H9 (cell line): Measurements from ENCODE around the gene KLHL33. TPM values are rescaled to one million over a fixed set of nuclear protein-coding genes. Genes with fewer than 3 reads are reported as not detected.
A peak's percentile ranks its signal among the peaks of the same experiment; 100 is the strongest.

ENCODE experiments used
- DNase-seq: peaks from one replicate; pipeline ENCODE4 v3.0.0-alpha.2; 2017
- H2AFZ ChIP-seq: one replicate; pipeline ENCODE4 v1.6.1; 2013; ENCODE audit warnings: mild to moderate bottlenecking, low read length, control low read depth, moderate library complexity
- H2AK5ac ChIP-seq: 2 replicates; pipeline ENCODE4 v1.6.1; 2013; ENCODE audit warnings: low read length, control low read depth, mixed read lengths; ENCODE audit not compliant: insufficient read length
- H2BK120ac ChIP-seq: one replicate; pipeline ENCODE4 v1.6.1; 2013; ENCODE audit warnings: low read depth, mild to moderate bottlenecking, low read length, control low read depth, inconsistent platforms; ENCODE audit not compliant: poor library complexity, severe bottlenecking
- H2BK12ac ChIP-seq: 2 replicates; pipeline ENCODE4 v1.6.1; 2013; ENCODE audit warnings: low read length, control low read depth, mixed read lengths, low read depth; ENCODE audit not compliant: insufficient read length
- H2BK15ac ChIP-seq: 2 replicates; pipeline ENCODE4 v1.6.1; 2013; ENCODE audit warnings: low read depth, low read length, control low read depth
- H2BK20ac ChIP-seq: one replicate; pipeline ENCODE4 v1.6.1; 2013; ENCODE audit warnings: low read depth, mild to moderate bottlenecking, low read length, control low read depth, inconsistent platforms; ENCODE audit not compliant: poor library complexity, severe bottlenecking
- H2BK5ac ChIP-seq: 2 replicates; pipeline ENCODE4 v1.6.1; 2013; ENCODE audit warnings: low read length, control low read depth, mixed read lengths; ENCODE audit not compliant: insufficient read length
- H3K14ac ChIP-seq: 2 replicates; pipeline ENCODE4 v1.6.1; 2013; ENCODE audit warnings: low read length, control low read depth; ENCODE audit not compliant: insufficient read depth
- H3K18ac ChIP-seq: 2 replicates; pipeline ENCODE4 v1.6.1; 2013; ENCODE audit warnings: low read depth, mild to moderate bottlenecking, mixed read lengths, low read length, control low read depth; ENCODE audit not compliant: insufficient read length
- H3K23ac ChIP-seq: 2 replicates; pipeline ENCODE4 v1.6.1; 2013; ENCODE audit warnings: low read length, control low read depth, mixed read lengths, low read depth; ENCODE audit not compliant: insufficient read length
- H3K23me2 ChIP-seq: 2 replicates; pipeline ENCODE4 v1.6.1; 2013; ENCODE audit warnings: low read depth, mild to moderate bottlenecking, mixed read lengths, low read length, control low read depth; ENCODE audit not compliant: insufficient read length, poor library complexity, severe bottlenecking
- H3K27ac ChIP-seq: 2 replicates; pipeline ENCODE4 v1.5.1; 2013; ENCODE audit warnings: low read length, control low read depth, mixed read lengths, low read depth; ENCODE audit not compliant: insufficient read length
- H3K27me3 ChIP-seq: 2 replicates; pipeline ENCODE4 v1.6.1; 2013; ENCODE audit warnings: low read length, control low read depth, inconsistent platforms; ENCODE audit not compliant: insufficient read depth
- H3K4ac ChIP-seq: 2 replicates; pipeline ENCODE4 v1.6.1; 2013; ENCODE audit warnings: low read depth, mild to moderate bottlenecking, control low read depth, inconsistent platforms, low read length, moderate library complexity
- H3K4me1 ChIP-seq: 2 replicates; pipeline ENCODE4 v1.6.1; 2013; ENCODE audit warnings: low read length, control low read depth, inconsistent platforms; ENCODE audit not compliant: insufficient read depth
- H3K4me2 ChIP-seq: 2 replicates; pipeline ENCODE4 v1.6.1; 2013; ENCODE audit warnings: low read length, control low read depth, mixed read lengths; ENCODE audit not compliant: insufficient read length, insufficient read depth
- H3K56ac ChIP-seq: 2 replicates; pipeline ENCODE4 v1.6.1; 2013; ENCODE audit warnings: low read depth, mild to moderate bottlenecking, mixed read lengths, low read length, control low read depth; ENCODE audit not compliant: insufficient read length
- H3K79me1 ChIP-seq: 2 replicates; pipeline ENCODE4 v1.6.1; 2013; ENCODE audit warnings: low read depth, mild to moderate bottlenecking, moderate library complexity, low read length, control low read depth, inconsistent platforms; ENCODE audit not compliant: insufficient read depth, poor library complexity, severe bottlenecking
- H3K79me2 ChIP-seq: 2 replicates; pipeline ENCODE4 v1.6.1; 2013; ENCODE audit warnings: low read length, control low read depth, inconsistent platforms; ENCODE audit not compliant: insufficient read depth
- H3K9ac ChIP-seq: 2 replicates; pipeline ENCODE4 v1.6.1; 2013; ENCODE audit warnings: low read length, control low read depth, mixed read lengths; ENCODE audit not compliant: insufficient read length; ENCODE audit errors: extremely low read depth
- H3K9me3 ChIP-seq: one replicate; pipeline ENCODE4 v1.6.1; 2013; ENCODE audit warnings: low read depth, low read length, inconsistent platforms; ENCODE audit not compliant: control insufficient read depth
- H3T11ph ChIP-seq: one replicate; pipeline ENCODE4 v1.6.1; 2013; ENCODE audit warnings: mild to moderate bottlenecking, low read length, control low read depth, inconsistent platforms
- H4K20me1 ChIP-seq: one replicate; pipeline ENCODE4 v1.6.1; 2013; ENCODE audit not compliant: control insufficient read depth, insufficient read length, insufficient read depth
- H4K5ac ChIP-seq: 2 replicates; pipeline ENCODE4 v1.6.1; 2013; ENCODE audit warnings: low read depth, mild to moderate bottlenecking, mixed read lengths, low read length, control low read depth; ENCODE audit not compliant: insufficient read length
- H4K8ac ChIP-seq: replicated peaks from 2 replicates; pipeline ENCODE4 v1.6.1; 2013; ENCODE audit warnings: low read length, control low read depth, mixed read lengths, low read depth; ENCODE audit not compliant: insufficient read length
- H4K91ac ChIP-seq: 2 replicates; pipeline ENCODE4 v1.6.1; 2013; ENCODE audit warnings: low read depth, mild to moderate bottlenecking, moderate library complexity, mixed read lengths, low read length, control low read depth; ENCODE audit not compliant: insufficient read length
- H3K27ac Mint-ChIP-seq, 3 experiments: 2 replicates in 2 of 3; 3 replicates in 1 of 3; pipeline ENCODE4 v1.8.0; 2020 to 2021; ENCODE audit warnings: mixed read lengths in 3 of 3, mild to moderate bottlenecking in 1 of 3, moderate library complexity in 1 of 3
- H3K27me3 Mint-ChIP-seq: 2 replicates; pipeline ENCODE4 v1.8.0; 2021; ENCODE audit warnings: low read depth, mild to moderate bottlenecking, moderate library complexity, mixed read lengths
- H3K36me3 Mint-ChIP-seq, 3 experiments: 2 replicates in 2 of 3; 3 replicates in 1 of 3; pipeline ENCODE4 v1.8.0; 2020 to 2021; ENCODE audit warnings: low read depth in 3 of 3, mixed read lengths in 3 of 3; ENCODE audit not compliant: insufficient read depth in 1 of 3
- H3K4me1 Mint-ChIP-seq, 2 experiments: 2 replicates each; pipeline ENCODE4 v1.8.0; 2020; ENCODE audit warnings: mixed read lengths in 2 of 2
- H3K4me3 Mint-ChIP-seq, 2 experiments: 2 replicates in 1 of 2; 3 replicates in 1 of 2; pipeline ENCODE4 v1.8.0; 2020 to 2021; ENCODE audit warnings: mild to moderate bottlenecking in 2 of 2, mixed read lengths in 2 of 2, moderate library complexity in 1 of 2
- H3K9me3 Mint-ChIP-seq, 2 experiments: 2 replicates in 1 of 2; 3 replicates in 1 of 2; pipeline ENCODE4 v1.8.0; 2020; ENCODE audit warnings: mild to moderate bottlenecking in 2 of 2, mixed read lengths in 2 of 2, moderate library complexity in 1 of 2
- CTCF ChIP-seq: fragments of 200-600 bp; sonication (generic); conservative IDR thresholded peaks from 3 replicates; pipeline ENCODE4 v1.8.0; 2021; ENCODE audit warnings: antibody characterized with exemption, mild to moderate bottlenecking
- WGBS: extraction: QIAGEN DNeasy Blood & Tissue Kit; methylation state at CpG from one replicate; pipeline ENCODE4 v1.1.7; 2013; ENCODE audit warnings: missing lambda C conversion rate, low lambda C conversion rate, mixed read lengths; ENCODE audit not compliant: insufficient read length; ENCODE audit errors: extremely low coverage; 5-methylcytosine and 5-hydroxymethylcytosine counted together
- total RNA-seq: library from RNA; stranded (reverse); gene quantifications from 2 replicates; pipeline ENCODE4 v1.2.1, GENCODE V29; 2021

Gene KLHL33
- total RNA-seq, 1 experiment from 2014 or later, result 0.04 TPM

DNA sequence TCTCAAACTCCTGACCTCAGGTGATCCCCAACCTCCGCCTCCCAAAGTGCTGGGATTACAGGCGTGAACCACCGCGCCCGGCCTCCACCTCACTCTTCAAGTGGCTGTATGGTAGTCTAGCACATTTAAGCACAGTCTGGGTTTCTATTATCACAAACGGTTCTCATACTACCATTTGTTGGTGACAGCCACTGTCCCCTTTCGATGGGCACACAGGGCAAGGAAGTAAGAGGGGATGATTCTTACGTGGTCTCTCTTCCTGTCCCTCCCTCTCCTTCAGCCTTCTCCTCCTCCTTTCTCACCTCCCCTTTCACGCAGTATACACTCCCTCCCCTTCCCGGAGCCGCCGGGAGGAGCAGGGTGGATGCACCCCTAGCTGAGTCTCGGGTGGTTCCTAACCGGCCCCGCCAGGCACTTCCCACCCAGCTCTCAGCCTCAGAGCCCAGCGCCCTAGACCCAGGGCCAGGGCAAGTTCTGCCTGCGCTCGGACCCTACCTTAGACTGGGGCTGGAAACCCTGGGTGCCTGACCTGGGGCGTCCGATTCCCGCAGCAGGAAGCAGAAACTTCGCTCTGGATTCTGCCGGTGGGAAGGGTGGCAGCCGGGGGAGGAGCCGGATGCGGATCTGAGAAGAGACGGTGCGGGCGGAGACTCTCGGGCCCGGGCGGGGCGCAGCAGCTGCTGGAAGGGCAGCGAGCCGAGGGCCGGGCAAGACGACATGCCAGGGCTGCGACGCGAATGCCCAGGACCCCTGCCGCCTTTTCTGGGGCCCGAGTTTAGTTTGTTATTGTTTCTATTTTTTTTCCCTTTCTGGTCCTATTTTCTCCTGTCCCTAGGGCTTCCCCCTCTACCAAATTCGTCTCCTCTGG is 22.9 kb downstream of the KLHL33 start, which contains the start of gene TEP1:
TEP1 (minus strand) TSS at position 626 of the 868 bp plus-strand sequence. CDS start 5,062 bp downstream, outside the sequence.
- no peaks in the 10 kb centered on the region for H4K20me1 ChIP-seq
- no peak within 1 kb of the TSS for H3K4ac ChIP-seq
- H3K23me2 ChIP-seq, result peaks cover 4% of the 10 kb centered on the region
- no peak within 1 kb of the TSS for H2BK15ac ChIP-seq
- H4K5ac ChIP-seq, result no peak within 1 kb of the TSS
- peak within 1 kb of the TSS; percentile 62 for H3K18ac ChIP-seq
- H3K79me1 ChIP-seq, result no peaks in the 10 kb centered on the region
- H3K4me1 ChIP-seq, result no peaks in the 10 kb centered on the region
- Mint-ChIP-seq H3K27ac (peak within 1 kb of the TSS; percentile 65 to 94 (median 73); a peak in 6 of 7 replicates), H3K9me3 (no peaks in the 10 kb centered on the region), H3K4me3 (peak within 1 kb of the TSS; percentile 78 to 91), H3K27me3 (no peaks in the 10 kb centered on the region), H3K36me3 (peaks cover 0 to 1% (median 0%) of the 10 kb centered on the region in 3 experiments; a peak in 1 of 7 replicates), H3K4me1 (peaks cover 21% of the 10 kb centered on the region in 2 experiments)
- H3K9me3 ChIP-seq, result no peaks in the 10 kb centered on the region
- no peak within 1 kb of the TSS for H2BK20ac ChIP-seq
- peak; percentile 85 for DNase-seq
- no peak within 1 kb of the TSS for H3K27ac ChIP-seq
- peak within 1 kb of the TSS; percentile 65 for H3K9ac ChIP-seq
- H3K4me2 ChIP-seq, result peak within 1 kb of the TSS; percentile 70
- H3K23ac ChIP-seq, result no peak within 1 kb of the TSS
- no peak within 1 kb of the TSS for H2AK5ac ChIP-seq
- no peak within 1 kb of the TSS for H3K56ac ChIP-seq
- peak within 1 kb of the TSS; percentile 74; the same call in 1 of the 2 replicates for H3K14ac ChIP-seq
- no peak within 1 kb of the TSS for H2BK5ac ChIP-seq
- no CpG with 5 or more reads among the region's 43 CpGs for WGBS
- no peaks in the 10 kb centered on the region for H3K27me3 ChIP-seq
- H3T11ph ChIP-seq, result no peak within 1 kb of the TSS
- no peak within 1 kb of the TSS for H2BK12ac ChIP-seq
- no peak within 1 kb of the TSS for H4K91ac ChIP-seq
- H4K8ac ChIP-seq, result no peak within 1 kb of the TSS
- no peaks in the 10 kb centered on the region for H3K79me2 ChIP-seq
- TF ChIP-seq CTCF, result no peak
- no peak within 1 kb of the TSS for H2BK120ac ChIP-seq
- peak within 1 kb of the TSS; percentile 99 for H2AFZ ChIP-seq
